Transverse colon (tissue), 4 donors: ENCODE results near the gene PHRF1. TPM values are rescaled to one million over a fixed set of nuclear protein-coding genes. Genes with fewer than 3 reads are reported as not detected.

Source experiments
- DNase-seq: peaks from one replicate; pipeline ENCODE4 v3.0.0-alpha.2; 2019
- H3K27ac ChIP-seq, 4 donors: fragments of 200-600 bp; sonication (generic); 2 replicates each; pipeline ENCODE4 v1.5.1; 2016 to 2018; ENCODE audit warnings: inconsistent platforms in 4 of 4
- H3K27me3 ChIP-seq: fragments of 200-600 bp; sonication (generic); 2 replicates; pipeline ENCODE4 v1.5.1; 2017; ENCODE audit warnings: inconsistent platforms
- H3K36me3 ChIP-seq, 4 donors: fragments of 200-600 bp; sonication (generic); 2 replicates each; pipeline ENCODE4 v1.5.1; 2017 to 2019; ENCODE audit warnings: inconsistent platforms in 4 of 4
- H3K4me1 ChIP-seq, 4 donors: fragments of 200-600 bp; sonication (generic); 2 replicates each; pipeline ENCODE4 v1.5.1; 2017 to 2020; ENCODE audit warnings: inconsistent platforms in 4 of 4
- H3K4me3 ChIP-seq, 4 donors: fragments of 200-600 bp; sonication (generic); 1 replicate in 1 of 4; 2 replicates in 3 of 4; pipeline versions ENCODE4 v1.5.1 to v1.6.1; 2017 to 2019; ENCODE audit warnings: inconsistent platforms in 4 of 4
- H3K9me3 ChIP-seq, 2 donors: fragments of 200-600 bp; sonication (generic); 2 replicates each; pipeline ENCODE4 v1.5.1; 2017 to 2019; ENCODE audit warnings: inconsistent platforms in 2 of 2
- CTCF ChIP-seq, 5 experiments: fragments of 200-600 bp in 3 of 5; fragments of 450-650 bp in 2 of 5; sonication (generic) in 3 of 5; IDR thresholded peaks; 1 replicate in 2 of 5; 2 replicates in 3 of 5; pipeline ENCODE4 v1.5.1; 2016 to 2017; ENCODE audit warnings: antibody characterized with exemption in 5 of 5, inconsistent platforms in 3 of 5, mild to moderate bottlenecking in 2 of 5, moderate library complexity in 1 of 5
- EP300 ChIP-seq: sonication (generic); formaldehyde crosslinking; IDR thresholded peaks from one replicate; pipeline ENCODE4 v1.6.1; 2017; ENCODE audit warnings: antibody characterized with exemption, low read depth
- POLR2A ChIP-seq: fragments of 450-650 bp; IDR thresholded peaks from one replicate; pipeline ENCODE4 v1.6.1; 2016; ENCODE audit warnings: antibody characterized with exemption, mild to moderate bottlenecking, moderate library complexity
- POLR2AphosphoS5 ChIP-seq, 3 donors: sonication (generic); formaldehyde crosslinking; IDR thresholded peaks; one replicate each; pipeline ENCODE4 v1.6.1; 2016; ENCODE audit warnings: antibody characterized with exemption in 3 of 3
- WGBS, 2 donors: methylation state at CpG; one replicate each; pipeline ENCODE4 v1.1.5; 2018; ENCODE audit warnings: low coverage in 1 of 2; 5-methylcytosine and 5-hydroxymethylcytosine counted together
- in situ Hi-C, 4 donors: fragments of 200-750 bp; cut with MboI; loops; one replicate each; pipeline versions ENCODE4 v1.15.0 to v1.15.1; 2017; ENCODE audit warnings: low sequenced_read_pairs in 3 of 4, low pct_ligation_motif_present in 1 of 4, low pct_unique_long_range_greater_than_20kb in 1 of 4
- intact Hi-C: fragments of 100-400 bp; cut with DNase I; formaldehyde crosslinking; loops from one replicate; pipeline ENCODE4 v1.15.1; 2023; ENCODE audit warnings: low total_unique reads
- total RNA-seq, 4 donors: library from RNA; depleted of rRNA; stranded (reverse); fragments of >200 nt; gene quantifications; one replicate each; pipeline ENCODE4 v1.1.0, GENCODE V29; 2016

Gene PHRF1
- total RNA-seq, 4 donors from 2014 or later, result 28.4 to 60.6 (median 43.2) TPM

GRCh38 chr11:550746-551085 is 25.6 kb upstream of the PHRF1 start:
- no peaks in the 10 kb centered on the region for H3K9me3 ChIP-seq
- WGBS, 2 donors, result 90% methylated on average over 4 of the region's 5 CpGs; no CpG with 5 or more reads in 1 of the 2 donors
- no peak overlapping the region for H3K4me3 ChIP-seq
- H3K4me1 ChIP-seq, result peaks cover 13 to 17% (median 16%) of the 10 kb centered on the region in 4 donors
- H3K27ac ChIP-seq, result no peak overlapping the region
- TF ChIP-seq POLR2A (no peak), EP300 (no peak)
- no peaks in the 10 kb centered on the region for H3K36me3 ChIP-seq
- in situ Hi-C loops, result no loop called here
- H3K27me3 ChIP-seq, result peaks cover 32% of the 10 kb centered on the region
- intact Hi-C loops, result no loop called here
- no peak for DNase-seq

- WGBS, 2 donors, result 63% methylated on average over 6 of the region's 16 CpGs; no CpG with 5 or more reads in 1 of the 2 donors
- in situ Hi-C loops, result no loop called here
- TF ChIP-seq POLR2AphosphoS5 (IDR thresholded peaks at IDR 0.05), result no peak
- TF ChIP-seq CTCF (IDR thresholded peaks at IDR 0.05), result no peak
- TF ChIP-seq EP300, result no peak
- TF ChIP-seq POLR2A, result no peak
- H3K4me3 ChIP-seq, result no peak overlapping the region
- H3K27ac ChIP-seq, result no peak overlapping the region
- peaks cover 37% of the 10 kb centered on the region for H3K27me3 ChIP-seq
- no peak for DNase-seq
- H3K36me3 ChIP-seq, result no peaks in the 10 kb centered on the region
- no peaks in the 10 kb centered on the region for H3K9me3 ChIP-seq
- H3K4me1 ChIP-seq, result peaks cover 14 to 21% (median 17%) of the 10 kb centered on the region in 4 donors
- intact Hi-C loops, result no loop called here
Observed at GRCh38 chr11:551131-551530, 25.1 kb upstream of the PHRF1 start.

GRCh38 chr11:551596-551995 is 24.7 kb upstream of the PHRF1 start:
- Histone ChIP-seq H3K9me3 (no peaks in the 10 kb centered on the region), H3K4me3 (no peak overlapping the region), H3K27ac (no peak overlapping the region), H3K36me3 (no peaks in the 10 kb centered on the region), H3K27me3 (peaks cover 41% of the 10 kb centered on the region), H3K4me1 (peaks cover 14 to 26% (median 17%) of the 10 kb centered on the region in 4 donors)
- WGBS, 2 donors, result 82% methylated on average over 9 of the region's 12 CpGs; no CpG with 5 or more reads in 1 of the 2 donors
- intact Hi-C loops, result no loop called here
- DNase-seq, result no peak
- in situ Hi-C loops, result no loop called here
- no peak for TF ChIP-seq POLR2A

GRCh38 chr11:553083-553987 is 22.9 kb upstream of the PHRF1 start:
- H3K4me3 ChIP-seq, result no peak overlapping the region
- H3K9me3 ChIP-seq, result no peaks in the 10 kb centered on the region
- intact Hi-C loops (no loop called here), in situ Hi-C loops (no loop called here)
- H3K27me3 ChIP-seq, result peaks cover 56% of the 10 kb centered on the region
- no peak for TF ChIP-seq POLR2AphosphoS5 (IDR thresholded peaks at IDR 0.05)
- no peak for TF ChIP-seq EP300
- TF ChIP-seq POLR2A, result no peak
- no peak for TF ChIP-seq CTCF (IDR thresholded peaks at IDR 0.05)
- H3K27ac ChIP-seq, result no peak overlapping the region
- 83% methylated on average over 5 to 27 of the region's 27 CpGs for WGBS, 2 donors
- no peaks in the 10 kb centered on the region for H3K36me3 ChIP-seq
- H3K4me1 ChIP-seq, result peaks cover 14 to 26% (median 17%) of the 10 kb centered on the region in 4 donors
- no peak for DNase-seq

- intact Hi-C loops (no loop called here), in situ Hi-C loops (no loop called here)
- Histone ChIP-seq H3K4me3 (no peak overlapping the region), H3K36me3 (no peaks in the 10 kb centered on the region), H3K9me3 (no peaks in the 10 kb centered on the region), H3K4me1 (peaks cover 14 to 26% (median 17%) of the 10 kb centered on the region in 4 donors), H3K27me3 (peaks cover 56% of the 10 kb centered on the region), H3K27ac (no peak overlapping the region)
- TF ChIP-seq EP300 (no peak), CTCF (IDR thresholded peaks at IDR 0.05) (no peak), POLR2A (no peak), POLR2AphosphoS5 (IDR thresholded peaks at IDR 0.05) (no peak)
- whole genome bisulfite sequencing, 2 donors, result 52 to 100% methylated on average over 1 to 11 of the region's 11 CpGs
- no peak for DNase-seq
Observed at GRCh38 chr11:553988-554340, 22.3 kb upstream of the PHRF1 start.
